Measurements from ENCODE around the gene PCYOX1L. TPM values are rescaled to one million over a fixed set of nuclear protein-coding genes. Genes with fewer than 3 reads are reported as not detected.

PCYOX1L gene
- total and polyA plus RNA-seq, 2 experiments from 2014 or later: 10.4 to 10.7 TPM

DNA sequence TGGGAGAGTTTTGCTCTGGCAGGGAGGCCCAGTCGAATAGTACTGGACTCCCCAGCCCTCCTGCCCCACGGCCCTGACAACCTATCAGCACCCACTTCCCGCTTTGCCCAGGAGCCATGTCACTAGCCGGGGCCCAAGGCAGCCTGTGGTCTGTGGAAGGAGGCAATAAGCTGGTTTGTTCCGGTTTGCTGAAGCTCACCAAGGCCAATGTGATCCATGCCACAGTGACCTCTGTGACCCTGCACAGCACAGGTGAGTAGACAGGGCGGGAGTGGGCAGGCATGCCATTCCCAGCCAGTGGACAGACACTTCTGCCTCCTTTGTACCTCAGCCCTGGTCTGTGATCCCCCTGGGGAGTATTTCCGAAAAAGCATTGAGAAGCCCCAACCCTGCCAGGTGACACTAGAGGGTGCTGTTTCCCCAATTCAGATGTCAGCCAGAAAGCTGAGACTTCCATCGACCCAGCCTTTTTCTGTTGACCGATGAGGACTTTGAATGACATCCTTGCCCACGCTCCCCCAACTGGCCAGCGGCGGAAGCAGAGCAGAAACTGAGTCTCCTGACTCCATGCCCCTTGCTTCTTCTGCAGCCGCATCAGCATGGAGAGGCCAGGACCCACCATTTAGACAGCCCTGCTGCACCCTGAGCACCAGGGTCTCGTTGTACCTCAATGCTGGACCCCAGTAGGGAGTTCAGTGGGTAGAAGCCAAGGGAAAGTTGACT lies 9.6 kb downstream of the PCYOX1L start:
- H3K36me3 ChIP-seq (ENCODE audit: low read depth): no peaks in the 10 kb centered on the region
- no peak for TF ChIP-seq EZH2phosphoT487 (IDR thresholded peaks at IDR 0.05; ENCODE audit: insufficient read depth, low read depth)
- TF ChIP-seq EZH2 (IDR thresholded peaks at IDR 0.05; ENCODE audit: insufficient read depth, poor library complexity, severe bottlenecking): no peak
- no peak overlapping the region for H3K4me2 ChIP-seq (ENCODE audit: unreplicated experiment)
- H3K4me3 ChIP-seq: no peak overlapping the region
- no peaks in the 10 kb centered on the region for H3K27me3 ChIP-seq (replicated peaks; ENCODE audit: insufficient read depth)
- 34% methylated on average over 14 of the region's 14 CpGs for WGBS, 2 experiments (ENCODE audit: low coverage in 1 of 2, low lambda C conversion rate in 2 of 2, missing lambda C conversion rate in 2 of 2)
- no peaks in the 10 kb centered on the region for H3K9me3 ChIP-seq (ENCODE audit: low read depth)
- peak; percentile 79 for DNase-seq
- no peaks in the 10 kb centered on the region for H3K9me2 ChIP-seq (ENCODE audit: insufficient read depth)
- no peak overlapping the region for H3K9ac ChIP-seq
- H3K79me2 ChIP-seq (ENCODE audit: insufficient read depth): no peaks in the 10 kb centered on the region
- H4K20me1 ChIP-seq (ENCODE audit: insufficient read depth): no peaks in the 10 kb centered on the region
- 0 out of 2 replicates have a peak overlapping the region, but pooled peaks have one; percentile 64 for H2AFZ ChIP-seq
- no peaks in the 10 kb centered on the region for H3K4me1 ChIP-seq (ENCODE audit: insufficient read depth)
- in situ Hi-C loops (cut with MboI): no loop called here
- H3F3A ChIP-seq (ENCODE audit: insufficient read depth): no peaks in the 10 kb centered on the region
- no peak overlapping the region for H3K27ac ChIP-seq

DNA sequence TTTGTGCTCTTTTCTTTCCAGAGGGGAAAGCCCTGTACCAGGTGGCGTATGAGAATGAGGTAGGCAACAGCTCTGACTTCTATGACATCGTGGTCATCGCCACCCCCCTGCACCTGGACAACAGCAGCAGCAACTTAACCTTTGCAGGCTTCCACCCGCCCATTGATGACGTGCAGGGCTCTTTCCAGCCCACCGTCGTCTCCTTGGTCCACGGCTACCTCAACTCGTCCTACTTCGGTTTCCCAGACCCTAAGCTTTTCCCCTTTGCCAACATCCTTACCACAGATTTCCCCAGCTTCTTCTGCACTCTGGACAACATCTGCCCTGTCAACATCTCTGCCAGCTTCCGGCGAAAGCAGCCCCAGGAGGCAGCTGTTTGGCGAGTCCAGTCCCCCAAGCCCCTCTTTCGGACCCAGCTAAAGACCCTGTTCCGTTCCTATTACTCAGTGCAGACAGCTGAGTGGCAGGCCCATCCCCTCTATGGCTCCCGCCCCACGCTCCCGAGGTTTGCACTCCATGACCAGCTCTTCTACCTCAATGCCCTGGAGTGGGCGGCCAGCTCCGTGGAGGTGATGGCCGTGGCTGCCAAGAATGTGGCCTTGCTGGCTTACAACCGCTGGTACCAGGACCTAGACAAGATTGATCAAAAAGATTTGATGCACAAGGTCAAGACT lies 10.3 kb downstream of the PCYOX1L start:
- no peaks in the 10 kb centered on the region for H3K79me2 ChIP-seq (ENCODE audit: insufficient read depth)
- 84 to 87% methylated on average over 22 of the region's 22 CpGs for WGBS, 2 experiments (ENCODE audit: low coverage in 1 of 2, low lambda C conversion rate in 2 of 2, missing lambda C conversion rate in 2 of 2)
- H3K9me2 ChIP-seq (ENCODE audit: insufficient read depth): no peaks in the 10 kb centered on the region
- TF ChIP-seq EZH2 (IDR thresholded peaks at IDR 0.05; ENCODE audit: insufficient read depth, poor library complexity, severe bottlenecking): no peak
- no peak for TF ChIP-seq EZH2phosphoT487 (IDR thresholded peaks at IDR 0.05; ENCODE audit: insufficient read depth, low read depth)
- H3K27ac ChIP-seq: no peak overlapping the region
- H3K4me1 ChIP-seq (ENCODE audit: insufficient read depth): no peaks in the 10 kb centered on the region
- H3K27me3 ChIP-seq (replicated peaks; ENCODE audit: insufficient read depth): no peaks in the 10 kb centered on the region
- H3K36me3 ChIP-seq (ENCODE audit: low read depth): no peaks in the 10 kb centered on the region
- DNase-seq: no peak
- no peak overlapping the region for H3K9ac ChIP-seq
- no peak overlapping the region for H2AFZ ChIP-seq
- in situ Hi-C loops (cut with MboI): no loop called here
- no peaks in the 10 kb centered on the region for H4K20me1 ChIP-seq (ENCODE audit: insufficient read depth)
- no peaks in the 10 kb centered on the region for H3K9me3 ChIP-seq (ENCODE audit: low read depth)
- no peak overlapping the region for H3K4me3 ChIP-seq
- H3F3A ChIP-seq (ENCODE audit: insufficient read depth): no peaks in the 10 kb centered on the region
- no peak overlapping the region for H3K4me2 ChIP-seq (ENCODE audit: unreplicated experiment)

DNA sequence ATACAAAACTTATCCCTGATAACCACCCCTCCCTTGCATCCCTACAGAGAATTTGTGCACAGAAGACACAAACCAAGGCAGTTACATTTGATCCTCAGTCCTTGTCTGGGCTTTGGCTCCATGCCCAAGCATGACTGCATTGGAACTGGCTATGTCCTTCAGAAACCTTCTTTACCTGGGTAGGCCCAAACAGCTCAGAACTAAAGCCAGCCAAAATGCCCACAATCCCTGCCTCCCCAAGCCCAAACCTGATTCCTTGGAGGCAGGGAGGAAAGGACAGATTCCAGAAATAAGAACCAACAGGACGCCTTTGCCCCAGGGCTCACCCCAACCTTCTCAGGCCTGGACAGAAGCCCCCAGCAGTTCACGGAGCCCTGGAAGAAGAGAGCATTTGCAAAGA lies 13.0 kb downstream of the PCYOX1L start:
- DNase-seq: peak; percentile 14
- no peaks in the 10 kb centered on the region for H3K27me3 ChIP-seq (replicated peaks; ENCODE audit: insufficient read depth)
- in situ Hi-C loops (cut with MboI): loop anchor here (10.0 kb wide), 1 partner anchor 194 kb away; no protein-coding TSS in a partner anchor

DNA sequence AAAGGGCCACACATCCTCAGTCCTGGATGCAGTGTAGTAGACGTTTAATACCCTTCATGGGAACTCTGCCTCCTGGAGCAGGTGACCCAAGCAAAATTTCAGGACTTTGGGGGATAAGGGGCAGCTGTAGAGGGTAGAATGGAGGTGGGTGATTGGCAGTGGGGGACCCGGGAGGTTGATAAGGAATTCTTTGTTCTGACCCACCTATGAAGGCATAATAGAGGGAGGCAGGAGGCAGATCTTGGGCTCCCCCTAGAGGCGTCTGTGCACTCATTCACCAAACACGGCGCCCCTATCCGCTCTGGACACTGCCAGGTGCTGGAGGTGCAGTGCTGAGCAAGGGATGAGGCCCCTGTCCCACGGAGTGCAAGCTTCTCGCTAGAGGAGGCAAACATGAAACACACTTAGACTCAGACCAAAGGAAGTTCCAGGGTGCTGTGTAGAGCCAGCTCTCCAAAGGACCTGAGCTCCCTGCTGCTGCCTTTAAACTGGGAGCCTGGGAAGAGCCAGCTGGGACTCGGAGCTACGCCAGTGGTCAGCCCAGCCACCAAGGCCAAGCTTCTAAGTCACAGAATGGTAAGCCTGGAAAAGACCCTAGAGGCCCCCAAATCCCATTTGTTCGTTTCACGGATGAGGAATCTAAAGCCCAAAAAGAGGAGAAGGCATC lies 13.6 kb downstream of the PCYOX1L start:
- no peak overlapping the region for H3K9ac ChIP-seq
- H3K4me2 ChIP-seq (ENCODE audit: unreplicated experiment): no peak overlapping the region
- TF ChIP-seq EZH2 (IDR thresholded peaks at IDR 0.05; ENCODE audit: insufficient read depth, poor library complexity, severe bottlenecking) (no peak), EZH2phosphoT487 (IDR thresholded peaks at IDR 0.05; ENCODE audit: insufficient read depth, low read depth) (no peak)
- no peaks in the 10 kb centered on the region for H3K27me3 ChIP-seq (replicated peaks; ENCODE audit: insufficient read depth)
- H2AFZ ChIP-seq: no peak overlapping the region
- WGBS, 2 experiments (ENCODE audit: low coverage in 1 of 2, low lambda C conversion rate in 2 of 2, missing lambda C conversion rate in 2 of 2): 43 to 45% methylated on average over 12 of the region's 12 CpGs
- H3K4me3 ChIP-seq: no peak overlapping the region
- H3K27ac ChIP-seq: no peak overlapping the region
- no peaks in the 10 kb centered on the region for H3K36me3 ChIP-seq (ENCODE audit: low read depth)
- peak; percentile 73 for DNase-seq
- no peaks in the 10 kb centered on the region for H3K79me2 ChIP-seq (ENCODE audit: insufficient read depth)
- no peaks in the 10 kb centered on the region for H4K20me1 ChIP-seq (ENCODE audit: insufficient read depth)
- no peaks in the 10 kb centered on the region for H3K9me2 ChIP-seq (ENCODE audit: insufficient read depth)
- H3K4me1 ChIP-seq (ENCODE audit: insufficient read depth): no peaks in the 10 kb centered on the region
- H3K9me3 ChIP-seq (ENCODE audit: low read depth): no peaks in the 10 kb centered on the region
- in situ Hi-C loops (cut with MboI): loop anchor here (10.0 kb wide), 1 partner anchor 193 kb away; no protein-coding TSS in a partner anchor
- no peaks in the 10 kb centered on the region for H3F3A ChIP-seq (ENCODE audit: insufficient read depth)

More for the DNA sequence above, 13.0 kb downstream of the PCYOX1L start:
- H3F3A ChIP-seq (ENCODE audit: insufficient read depth): no peaks in the 10 kb centered on the region
- H3K36me3 ChIP-seq (ENCODE audit: low read depth): no peaks in the 10 kb centered on the region
- no peak overlapping the region for H3K27ac ChIP-seq
- H3K9me2 ChIP-seq (ENCODE audit: insufficient read depth): no peaks in the 10 kb centered on the region
- no peak for TF ChIP-seq EZH2 (IDR thresholded peaks at IDR 0.05; ENCODE audit: insufficient read depth, poor library complexity, severe bottlenecking)
- no peak for TF ChIP-seq EZH2phosphoT487 (IDR thresholded peaks at IDR 0.05; ENCODE audit: insufficient read depth, low read depth)
- H3K4me3 ChIP-seq: no peak overlapping the region
- no peak overlapping the region for H3K4me2 ChIP-seq (ENCODE audit: unreplicated experiment)
- no peaks in the 10 kb centered on the region for H3K79me2 ChIP-seq (ENCODE audit: insufficient read depth)
- no peak overlapping the region for H3K9ac ChIP-seq
- 50 to 55% methylated on average over 2 of the region's 2 CpGs for WGBS, 2 experiments (ENCODE audit: low coverage in 1 of 2, low lambda C conversion rate in 2 of 2, missing lambda C conversion rate in 2 of 2)
- no peaks in the 10 kb centered on the region for H3K9me3 ChIP-seq (ENCODE audit: low read depth)
- H2AFZ ChIP-seq: no peak overlapping the region
- no peaks in the 10 kb centered on the region for H3K4me1 ChIP-seq (ENCODE audit: insufficient read depth)
- H4K20me1 ChIP-seq (ENCODE audit: insufficient read depth): no peaks in the 10 kb centered on the region

Data from GM23248 (cell line).